Endothelial cell of umbilical vein (primary cell): ENCODE measurements around the gene ZNF529. TPM values are rescaled to one million over a fixed set of nuclear protein-coding genes. Genes with fewer than 3 reads are reported as not detected.

Source experiments
- BruUV-seq: library from RNA; stranded (reverse); fragments of 400-500 nt; replicated peaks from 2 replicates; lab custom pipeline; 2021; lab: Mats Ljungman, UMichigan
- CTCF ChIA-PET: fragments of 300-600, 350-600 bp; sonication (Branson Sonifier 250); formaldehyde crosslinking; loops from one replicate; lab custom pipeline; 2021; ENCODE audit warnings: antibody characterized with exemption, inconsistent platforms; lab: Charles Lee
- POLR2A ChIA-PET: fragments of 300-600, 350-600 bp; sonication (Branson Sonifier 250); formaldehyde crosslinking; loops from one replicate; lab custom pipeline; 2021; ENCODE audit warnings: antibody characterized with exemption, inconsistent platforms; lab: Charles Lee
- DNase-seq: peaks from one replicate; pipeline ENCODE4 v3.0.0-alpha.2; 2011; ENCODE audit warnings: low read depth, low spot score
- FAIRE-seq: peaks from 2 replicates; lab custom pipeline; 2011; peaks lifted over from hg19 to GRCh38; lab: Jason Lieb, UNC
- H2AFZ ChIP-seq: 2 replicates; pipeline ENCODE4 v1.6.0; 2012; ENCODE audit warnings: low read depth, low read length, control low read depth, inconsistent platforms
- H3K27ac ChIP-seq: 2 replicates; pipeline ENCODE4 v1.5.1; 2011; ENCODE audit warnings: low read depth, mild to moderate bottlenecking, control low read depth, low read length, moderate library complexity; ENCODE audit not compliant: insufficient read depth
- H3K27me3 ChIP-seq, 2 experiments: 2 replicates each; pipeline versions ENCODE4 v1.6.0 to v1.6.1; 2011; ENCODE audit warnings: low read length in 2 of 2, mixed read lengths in 1 of 2; ENCODE audit not compliant: control insufficient read depth in 2 of 2, insufficient read depth in 2 of 2
- H3K36me3 ChIP-seq, 2 experiments: 2 replicates in 1 of 2; 3 replicates in 1 of 2; pipeline ENCODE4 v1.5.1; 2011; ENCODE audit warnings: low read length in 2 of 2, mild to moderate bottlenecking in 1 of 2, moderate library complexity in 1 of 2; ENCODE audit not compliant: control insufficient read depth in 2 of 2, insufficient read depth in 2 of 2; ENCODE audit errors: extremely low read depth in 1 of 2
- H3K4me1 ChIP-seq: 3 replicates; pipeline ENCODE4 v1.5.1; 2011; ENCODE audit warnings: mild to moderate bottlenecking, low read length; ENCODE audit not compliant: control insufficient read depth, insufficient read depth; ENCODE audit errors: extremely low read depth
- H3K4me2 ChIP-seq: 2 replicates; pipeline ENCODE4 v1.6.1; 2011; ENCODE audit warnings: low read length, control low read depth, mixed read lengths; ENCODE audit not compliant: insufficient read depth
- H3K4me3 ChIP-seq, 3 experiments: fragments of 200-600 bp in 1 of 3; sonication (generic), shearing (Covaris generic) in 1 of 3; replicated peaks in 1 of 3; 2 replicates each; pipeline ENCODE4 v1.5.1; 2011 to 2016; ENCODE audit warnings: control low read depth in 3 of 3, low read length in 3 of 3, mild to moderate bottlenecking in 2 of 3, inconsistent platforms in 1 of 3, low read depth in 1 of 3, moderate library complexity in 1 of 3; ENCODE audit not compliant: insufficient read depth in 1 of 3
- H3K79me2 ChIP-seq: 2 replicates; pipeline ENCODE4 v1.6.0; 2012; ENCODE audit warnings: low read length, inconsistent platforms; ENCODE audit not compliant: control insufficient read depth, insufficient read depth
- H3K9ac ChIP-seq: replicated peaks from 2 replicates; pipeline ENCODE3; 2011; ENCODE audit warnings: low read length, control low read depth; ENCODE audit not compliant: insufficient read depth; ENCODE audit errors: extremely low read depth
- H3K9me1 ChIP-seq: replicated peaks from 3 replicates; pipeline ENCODE4 v1.6.0; 2011; ENCODE audit warnings: mild to moderate bottlenecking, low read length; ENCODE audit not compliant: control insufficient read depth, insufficient read depth; ENCODE audit errors: extremely low read depth
- H3K9me3 ChIP-seq: replicated peaks from 2 replicates; pipeline ENCODE4 v1.5.1; 2012; ENCODE audit warnings: low read length, inconsistent platforms; ENCODE audit not compliant: control insufficient read depth, insufficient read depth
- H4K20me1 ChIP-seq: replicated peaks from 2 replicates; pipeline ENCODE3; 2011; ENCODE audit warnings: mild to moderate bottlenecking, low read length; ENCODE audit not compliant: control insufficient read depth, insufficient read depth; ENCODE audit errors: extremely low read depth
- EZH2 ChIP-seq: IDR thresholded peaks from 2 replicates; pipeline ENCODE4 v1.6.1; 2012; ENCODE audit warnings: borderline replicate concordance, low read depth, mild to moderate bottlenecking, moderate library complexity, low read length, inconsistent platforms; ENCODE audit not compliant: severe bottlenecking
- FOS ChIP-seq: IDR thresholded peaks from 2 replicates; pipeline ENCODE4 v1.6.1; 2011; ENCODE audit warnings: mild to moderate bottlenecking, low read length, moderate library complexity, borderline replicate concordance; ENCODE audit not compliant: insufficient read depth
- GATA2 ChIP-seq: IDR thresholded peaks from 2 replicates; pipeline ENCODE4 v1.7.0; 2011; ENCODE audit warnings: low read depth, mild to moderate bottlenecking, moderate library complexity, mixed read lengths, low read length; ENCODE audit not compliant: insufficient read length, insufficient read depth
- JUN ChIP-seq: IDR thresholded peaks from 2 replicates; pipeline ENCODE4 v1.6.1; 2011; ENCODE audit warnings: borderline replicate concordance, low read depth; ENCODE audit not compliant: insufficient read length, insufficient read depth
- MYC ChIP-seq: IDR thresholded peaks from one replicate; pipeline ENCODE4 v1.6.1; 2011; ENCODE audit warnings: mild to moderate bottlenecking, low read depth, low read length
- POLR2A ChIP-seq: IDR thresholded peaks from 2 replicates; pipeline ENCODE4 v1.6.1; 2012; ENCODE audit warnings: low read depth, mild to moderate bottlenecking, control low read depth, low read length
- POLR2AphosphoS5 ChIP-seq: IDR thresholded peaks from 2 replicates; pipeline ENCODE4 v1.6.1; 2012; ENCODE audit warnings: low read depth, mild to moderate bottlenecking, control low read depth, low read length, moderate library complexity; ENCODE audit not compliant: insufficient read depth
- dilution Hi-C: fragments of 300-500 bp; cut with MboI; formaldehyde crosslinking; loops from one replicate; pipeline ENCODE4 v1.15.0; 2019; ENCODE audit warnings: low sequenced_read_pairs; ENCODE audit not compliant: extremely low pct_ligation_motif_present
- intact Hi-C: fragments of 100-400 bp; cut with micrococcal nuclease; formaldehyde crosslinking; loops from one replicate; pipeline ENCODE4 v1.10.0; 2022
- polyA plus RNA-seq, 4 experiments: library from polyadenylated mRNA; depleted of rRNA in 3 of 4; stranded (reverse) in 3 of 4; unstranded in 1 of 4; fragments of >200 nt; gene quantifications; 2 replicates each; pipeline versions ENCODE4 v1.2.1 to v1.2.3, GENCODE V29; 2011 to 2012; ENCODE audit warnings: missing spikeins in 1 of 4
- total RNA-seq: library from RNA; stranded (reverse); gene quantifications from 2 replicates; pipeline ENCODE4 v1.2.3, GENCODE V29; 2021
- TF ChIP-seq, protein P1 (sequence below): IDR thresholded peaks from 2 replicates; pipeline ENCODE4 v1.6.1; 2011; ENCODE audit not compliant: insufficient read depth, insufficient read length
- TF ChIP-seq, protein P2 (sequence below), 2 donors: IDR thresholded peaks; 1 replicate in 1 of 2; 2 replicates in 1 of 2; pipeline ENCODE4 v1.5.1; 2011; ENCODE audit warnings: low read length in 2 of 2, mild to moderate bottlenecking in 2 of 2, moderate library complexity in 2 of 2, control low read depth in 1 of 2, inconsistent platforms in 1 of 2, low read depth in 1 of 2; ENCODE audit not compliant: insufficient read depth in 1 of 2; ENCODE audit errors: extremely low read depth in 1 of 2

The ZNF529 gene
- total and polyA plus RNA-seq, 2 donors (not counting 3 experiments of a cell fraction or from before 2014, with no cell fraction given), result 4.9 to 8.4 TPM

DNA sequence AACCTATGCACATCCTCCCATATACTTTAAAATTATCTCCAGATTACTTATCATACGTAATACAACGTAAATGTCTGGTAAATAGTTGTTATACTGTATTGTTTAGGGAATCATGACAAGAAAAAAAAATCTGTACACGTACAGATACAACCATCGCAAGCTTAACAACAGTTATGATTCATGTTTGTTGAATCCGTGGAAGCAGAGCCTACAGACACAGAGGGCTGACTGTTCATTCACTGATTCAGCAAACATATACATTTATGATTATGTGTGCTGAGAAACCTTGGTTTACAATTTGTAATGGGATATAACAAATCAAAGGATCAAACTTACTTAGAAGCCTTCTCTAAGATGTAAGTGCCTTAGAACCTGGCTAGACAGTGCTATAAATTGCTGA, 46.5 kb downstream of the ZNF529 start:
- Histone ChIP-seq H3K27ac (no peak overlapping the region), H3K4me1 (peaks cover 9% of the 10 kb centered on the region), H3K9me1 (no peaks in the 10 kb centered on the region), H3K4me2 (peak overlapping the region; percentile 73), H2AFZ (no peak overlapping the region), H3K9me3 (peaks cover 2% of the 10 kb centered on the region), H3K9ac (no peak overlapping the region), H3K4me3 (no peak overlapping the region), H4K20me1 (no peaks in the 10 kb centered on the region), H3K36me3 (peaks cover 3 to 6% of the 10 kb centered on the region in 2 experiments), H3K79me2 (peaks cover 26% of the 10 kb centered on the region), H3K27me3 (no peaks in the 10 kb centered on the region)
- BruUV-seq, result no TSS peak
- TF ChIP-seq FOS (no peak), POLR2A (no peak), MYC (no peak), JUN (no peak), EZH2 (no peak), GATA2 (no peak), POLR2AphosphoS5 (no peak)
- TF ChIP-seq, protein P1, sequence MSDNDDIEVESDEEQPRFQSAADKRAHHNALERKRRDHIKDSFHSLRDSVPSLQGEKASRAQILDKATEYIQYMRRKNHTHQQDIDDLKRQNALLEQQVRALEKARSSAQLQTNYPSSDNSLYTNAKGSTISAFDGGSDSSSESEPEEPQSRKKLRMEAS, result no peak
- TF ChIP-seq, protein P2, sequence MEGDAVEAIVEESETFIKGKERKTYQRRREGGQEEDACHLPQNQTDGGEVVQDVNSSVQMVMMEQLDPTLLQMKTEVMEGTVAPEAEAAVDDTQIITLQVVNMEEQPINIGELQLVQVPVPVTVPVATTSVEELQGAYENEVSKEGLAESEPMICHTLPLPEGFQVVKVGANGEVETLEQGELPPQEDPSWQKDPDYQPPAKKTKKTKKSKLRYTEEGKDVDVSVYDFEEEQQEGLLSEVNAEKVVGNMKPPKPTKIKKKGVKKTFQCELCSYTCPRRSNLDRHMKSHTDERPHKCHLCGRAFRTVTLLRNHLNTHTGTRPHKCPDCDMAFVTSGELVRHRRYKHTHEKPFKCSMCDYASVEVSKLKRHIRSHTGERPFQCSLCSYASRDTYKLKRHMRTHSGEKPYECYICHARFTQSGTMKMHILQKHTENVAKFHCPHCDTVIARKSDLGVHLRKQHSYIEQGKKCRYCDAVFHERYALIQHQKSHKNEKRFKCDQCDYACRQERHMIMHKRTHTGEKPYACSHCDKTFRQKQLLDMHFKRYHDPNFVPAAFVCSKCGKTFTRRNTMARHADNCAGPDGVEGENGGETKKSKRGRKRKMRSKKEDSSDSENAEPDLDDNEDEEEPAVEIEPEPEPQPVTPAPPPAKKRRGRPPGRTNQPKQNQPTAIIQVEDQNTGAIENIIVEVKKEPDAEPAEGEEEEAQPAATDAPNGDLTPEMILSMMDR (IDR thresholded peaks at IDR 0.05; ENCODE audit: extremely low read depth in 1 of 2, insufficient read depth in 1 of 2, low read depth in 1 of 2, low read length in 2 of 2), result no peak
- DNase-seq (no peak), FAIRE-seq (no peak)
- intact Hi-C loops, result loop anchor here (10.0 kb wide), 1 partner anchor 548 kb away; the partner anchor contains the start of gene ZNF420
- dilution Hi-C loops, result no loop called here
- CTCF ChIA-PET, result interaction anchor here (1.2 kb wide), 1 partner anchor 37 kb away, joined by 3 read pairs; the partner anchor contains the start of gene ZNF566
- POLR2A ChIA-PET, result no interaction called here
